HepG2 (cell line): Measurements from ENCODE around the gene PITHD1. TPM values are rescaled to one million over a fixed set of nuclear protein-coding genes. Genes with fewer than 3 reads are reported as not detected.

Experiments used
- DR1 ChIP-seq: sonication (generic); formaldehyde crosslinking; IDR thresholded peaks from 2 replicates; pipeline ENCODE4 v1.8.0; 2021; ENCODE audit warnings: mild to moderate bottlenecking, missing genetic modification reagents, inconsistent platforms
- FOXJ3 ChIP-seq: sonication (generic); formaldehyde crosslinking; IDR thresholded peaks from 2 replicates; pipeline ENCODE4 v1.4.0; 2020; ENCODE audit warnings: missing genetic modification reagents, mild to moderate bottlenecking, borderline replicate concordance
- FOXO4 ChIP-seq: sonication (generic); formaldehyde crosslinking; conservative IDR thresholded peaks from 2 replicates; pipeline ENCODE4 v1.8.1; 2023; ENCODE audit warnings: missing genetic modification reagents
- FOXP4 ChIP-seq: sonication (generic); formaldehyde crosslinking; IDR thresholded peaks from 2 replicates; pipeline ENCODE4 v1.4.0; 2020; ENCODE audit warnings: missing genetic modification reagents
- NFKBIZ ChIP-seq: IDR thresholded peaks from 2 replicates; pipeline ENCODE4 v1.6.1; 2018; ENCODE audit warnings: missing genetic modification reagents, missing compliant biosample characterization
- POLR2AphosphoS5 ChIP-seq: IDR thresholded peaks from 2 replicates; pipeline ENCODE4 v1.6.1; 2012; ENCODE audit warnings: low read depth, low read length
- RARG ChIP-seq: sonication (generic); formaldehyde crosslinking; IDR thresholded peaks from 2 replicates; pipeline ENCODE4 v1.4.0; 2020; ENCODE audit warnings: low read depth, mild to moderate bottlenecking, missing genetic modification reagents
- RFX5 ChIP-seq: IDR thresholded peaks from 2 replicates; pipeline ENCODE4 v1.6.1; 2011; ENCODE audit warnings: low read depth, low read length, improper control_type of control experiment
- SRY ChIP-seq: sonication (generic); formaldehyde crosslinking; IDR thresholded peaks from 2 replicates; pipeline ENCODE4 v1.8.0; 2022; ENCODE audit warnings: mild to moderate bottlenecking, missing genetic modification reagents
- ZBTB20 ChIP-seq: sonication (generic); formaldehyde crosslinking; IDR thresholded peaks from 2 replicates; pipeline ENCODE4 v1.8.1; 2023; ENCODE audit warnings: missing genetic modification reagents, low read depth, mild to moderate bottlenecking, borderline replicate concordance
- ZC3H13 ChIP-seq: sonication (generic); formaldehyde crosslinking; IDR thresholded peaks from 2 replicates; pipeline ENCODE4 v1.8.1; 2023; ENCODE audit warnings: mild to moderate bottlenecking, missing genetic modification reagents, moderate library complexity
- ZGPAT ChIP-seq: IDR thresholded peaks from 2 replicates; pipeline ENCODE4 v1.6.1; 2016; ENCODE audit warnings: mild to moderate bottlenecking
- ZNF407 ChIP-seq: sonication (generic); formaldehyde crosslinking; IDR thresholded peaks from one replicate; pipeline ENCODE4 v1.5.1; 2020; ENCODE audit warnings: mild to moderate bottlenecking, missing genetic modification reagents; ENCODE audit errors: not compliant biosample characterization
- ZNF629 ChIP-seq: sonication (generic); formaldehyde crosslinking; conservative IDR thresholded peaks from 2 replicates; pipeline ENCODE4 v1.5.0; 2020; ENCODE audit warnings: missing genetic modification reagents
- ZNF644 ChIP-seq: IDR thresholded peaks from 2 replicates; pipeline ENCODE4 v1.6.1; 2016; ENCODE audit warnings: low read depth
- ZSCAN30 ChIP-seq: sonication (generic); formaldehyde crosslinking; IDR thresholded peaks from 2 replicates; pipeline ENCODE4 v1.5.0; 2020; ENCODE audit warnings: mild to moderate bottlenecking, missing genetic modification reagents
- polyA plus RNA-seq, 8 experiments: library from polyadenylated mRNA; depleted of rRNA in 3 of 8; stranded (reverse) in 7 of 8; unstranded in 1 of 8; fragments of >200 nt; fragmentation: Illumina TruSeq in 4 of 8; extraction: Trizol in 4 of 8; gene quantifications; 2 replicates each; pipeline versions ENCODE4 v1.2.1 to v1.2.3, GENCODE V29; 2011 to 2016; ENCODE audit warnings: low read depth in 4 of 8, missing spikeins in 1 of 8, mixed read lengths in 1 of 8; ENCODE audit not compliant: insufficient read depth in 1 of 8
- total RNA-seq, 5 experiments: library from RNA; depleted of rRNA; stranded (reverse); fragments of >200 nt; fragmentation: Illumina TruSeq; extraction: Trizol; gene quantifications; 2 replicates each; pipeline ENCODE4 v1.2.3, GENCODE V29; 2016; ENCODE audit warnings: low read depth in 1 of 5

Gene PITHD1
- total and polyA plus RNA-seq, 2 of the 13 experiments (the other 11 are each of a cell fraction or from before 2014, with no cell fraction given), result 28.0 to 37.3 TPM

- TF ChIP-seq ZNF407 (CRISPR knock-in tag) (peak; percentile 61), FOXJ3 (CRISPR knock-in tag) (no peak), RARG (no peak), ZNF629 (CRISPR knock-in tag) (peak; percentile 67; the same call in 1 of the 2 replicates), NFKBIZ (CRISPR knock-in tag) (peak; percentile 63; the same call in 1 of the 2 replicates), ZNF644 (peak; percentile 57; the same call in 1 of the 2 replicates), ZBTB20 (0 out of 2 replicates have a peak, but pooled peaks have one; percentile 84), ZGPAT (CRISPR knock-in tag) (peak; percentile 91), ZSCAN30 (CRISPR knock-in tag) (no peak), ZC3H13 (CRISPR knock-in tag) (no peak), DR1 (CRISPR knock-in tag) (0 out of 2 replicates have a peak, but pooled peaks have one; percentile 43), FOXP4 (CRISPR knock-in tag) (peak; percentile 64), FOXO4 (0 out of 2 replicates have a peak, but pooled peaks have one; percentile 42), RFX5 (no peak), SRY (peak; percentile 79; the same call in 1 of the 2 replicates), POLR2AphosphoS5 (peak; percentile 82)
Measured at GRCh38 chr1:23825076-23825761, 47.0 kb downstream of the PITHD1 start, which contains the start of gene HMGCL (continued).
